ENCODE measurements around the gene MYO1H.

The MYO1H gene

DNA sequence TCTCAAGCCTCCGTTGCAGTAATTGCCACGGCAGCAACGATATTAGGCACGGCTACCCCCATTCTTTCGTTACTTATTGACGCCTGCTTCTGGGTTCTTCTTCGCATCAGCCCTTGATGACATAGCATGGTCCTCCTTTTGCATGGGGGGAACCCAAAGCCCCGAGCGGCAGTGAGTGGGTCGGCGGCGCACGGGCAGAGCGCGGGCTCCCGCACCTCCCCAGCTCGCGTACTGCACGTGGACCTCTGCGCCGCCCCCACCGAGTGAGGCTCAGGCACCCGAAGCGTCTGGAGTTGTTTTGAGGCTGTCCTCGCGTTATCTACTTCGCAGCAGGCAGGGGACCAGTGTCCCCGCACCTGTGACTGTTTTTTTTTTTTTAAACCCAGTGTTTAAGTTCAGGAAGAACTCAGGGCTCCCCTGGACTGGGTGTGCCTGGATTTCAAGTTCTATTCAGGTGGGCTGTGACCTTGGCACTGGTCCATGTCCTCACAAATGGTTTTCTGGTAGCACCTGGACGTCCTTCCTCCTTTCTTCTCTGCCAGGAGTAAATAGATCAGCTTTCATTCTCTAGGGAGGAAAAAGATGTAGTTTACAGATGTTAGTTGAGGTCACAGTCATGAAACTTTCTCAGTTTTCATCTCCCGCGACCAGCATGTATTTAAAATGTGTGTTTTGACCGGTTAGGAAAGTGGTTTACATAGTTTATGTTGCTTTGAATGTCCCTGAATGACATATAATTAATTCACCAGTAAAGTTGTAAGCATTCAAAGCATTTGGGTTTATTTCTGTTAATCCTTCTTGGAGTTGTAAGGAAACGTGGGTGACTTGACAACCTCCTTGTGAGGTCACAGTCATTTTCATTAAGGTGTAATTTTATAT lies 37.2 kb upstream of the MYO1H start:
- TF ChIP-seq, protein P1, sequence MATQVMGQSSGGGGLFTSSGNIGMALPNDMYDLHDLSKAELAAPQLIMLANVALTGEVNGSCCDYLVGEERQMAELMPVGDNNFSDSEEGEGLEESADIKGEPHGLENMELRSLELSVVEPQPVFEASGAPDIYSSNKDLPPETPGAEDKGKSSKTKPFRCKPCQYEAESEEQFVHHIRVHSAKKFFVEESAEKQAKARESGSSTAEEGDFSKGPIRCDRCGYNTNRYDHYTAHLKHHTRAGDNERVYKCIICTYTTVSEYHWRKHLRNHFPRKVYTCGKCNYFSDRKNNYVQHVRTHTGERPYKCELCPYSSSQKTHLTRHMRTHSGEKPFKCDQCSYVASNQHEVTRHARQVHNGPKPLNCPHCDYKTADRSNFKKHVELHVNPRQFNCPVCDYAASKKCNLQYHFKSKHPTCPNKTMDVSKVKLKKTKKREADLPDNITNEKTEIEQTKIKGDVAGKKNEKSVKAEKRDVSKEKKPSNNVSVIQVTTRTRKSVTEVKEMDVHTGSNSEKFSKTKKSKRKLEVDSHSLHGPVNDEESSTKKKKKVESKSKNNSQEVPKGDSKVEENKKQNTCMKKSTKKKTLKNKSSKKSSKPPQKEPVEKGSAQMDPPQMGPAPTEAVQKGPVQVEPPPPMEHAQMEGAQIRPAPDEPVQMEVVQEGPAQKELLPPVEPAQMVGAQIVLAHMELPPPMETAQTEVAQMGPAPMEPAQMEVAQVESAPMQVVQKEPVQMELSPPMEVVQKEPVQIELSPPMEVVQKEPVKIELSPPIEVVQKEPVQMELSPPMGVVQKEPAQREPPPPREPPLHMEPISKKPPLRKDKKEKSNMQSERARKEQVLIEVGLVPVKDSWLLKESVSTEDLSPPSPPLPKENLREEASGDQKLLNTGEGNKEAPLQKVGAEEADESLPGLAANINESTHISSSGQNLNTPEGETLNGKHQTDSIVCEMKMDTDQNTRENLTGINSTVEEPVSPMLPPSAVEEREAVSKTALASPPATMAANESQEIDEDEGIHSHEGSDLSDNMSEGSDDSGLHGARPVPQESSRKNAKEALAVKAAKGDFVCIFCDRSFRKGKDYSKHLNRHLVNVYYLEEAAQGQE (IDR thresholded peaks at IDR 0.05; ENCODE audit: low read depth) = no peak
- no peak for TF ChIP-seq YY1 (IDR thresholded peaks at IDR 0.05; ENCODE audit: low read depth)
- TF ChIP-seq, protein P2, sequence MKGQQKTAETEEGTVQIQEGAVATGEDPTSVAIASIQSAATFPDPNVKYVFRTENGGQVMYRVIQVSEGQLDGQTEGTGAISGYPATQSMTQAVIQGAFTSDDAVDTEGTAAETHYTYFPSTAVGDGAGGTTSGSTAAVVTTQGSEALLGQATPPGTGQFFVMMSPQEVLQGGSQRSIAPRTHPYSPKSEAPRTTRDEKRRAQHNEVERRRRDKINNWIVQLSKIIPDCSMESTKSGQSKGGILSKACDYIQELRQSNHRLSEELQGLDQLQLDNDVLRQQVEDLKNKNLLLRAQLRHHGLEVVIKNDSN (IDR thresholded peaks at IDR 0.05) = no peak
- no peak for TF ChIP-seq CREB1 (IDR thresholded peaks at IDR 0.05; ENCODE audit: low read depth)
- TF ChIP-seq EP300 (IDR thresholded peaks at IDR 0.05; ENCODE audit: borderline replicate concordance) = no peak
- TF ChIP-seq FOXM1 (IDR thresholded peaks at IDR 0.05; ENCODE audit: borderline replicate concordance, low read depth) = no peak
- TF ChIP-seq NFIC (IDR thresholded peaks at IDR 0.05) = peak; percentile 38; the same call in 1 of the 2 replicates
- TF ChIP-seq TEAD4 (IDR thresholded peaks at IDR 0.05) = no peak
- TF ChIP-seq, protein P3, sequence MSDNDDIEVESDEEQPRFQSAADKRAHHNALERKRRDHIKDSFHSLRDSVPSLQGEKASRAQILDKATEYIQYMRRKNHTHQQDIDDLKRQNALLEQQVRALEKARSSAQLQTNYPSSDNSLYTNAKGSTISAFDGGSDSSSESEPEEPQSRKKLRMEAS (IDR thresholded peaks at IDR 0.05) = peak; percentile 90
- TF ChIP-seq TAF1 (IDR thresholded peaks at IDR 0.05; ENCODE audit: low read depth) = no peak

DNA sequence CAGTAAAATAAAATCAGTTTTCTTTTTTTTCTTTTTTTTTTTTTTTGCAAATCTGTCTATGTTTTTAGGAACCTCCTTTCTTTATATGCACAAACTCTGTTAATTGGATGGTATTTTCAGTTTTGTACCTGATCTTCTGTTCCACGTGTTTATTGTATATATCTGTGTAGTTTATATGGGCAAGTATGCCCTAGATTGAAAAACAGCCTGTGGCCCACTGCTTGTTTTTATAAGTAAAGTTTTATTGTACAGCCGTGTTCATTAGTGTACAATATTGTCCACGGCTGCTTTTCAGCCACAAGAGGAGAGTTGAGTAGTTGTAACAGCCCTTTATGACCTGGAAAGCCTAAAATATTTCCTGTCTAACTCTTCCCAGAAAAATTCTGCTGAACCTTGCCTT lies 18.7 kb upstream of the MYO1H start:
- TF ChIP-seq CREB1 (IDR thresholded peaks at IDR 0.05; ENCODE audit: low read depth) (no peak), TCF12 (IDR thresholded peaks at IDR 0.05; ENCODE audit: low read depth) (no peak), ZBTB7A (IDR thresholded peaks at IDR 0.05; ENCODE audit: low read depth) (no peak), EGR1 (IDR thresholded peaks at IDR 0.05) (no peak)

DNA sequence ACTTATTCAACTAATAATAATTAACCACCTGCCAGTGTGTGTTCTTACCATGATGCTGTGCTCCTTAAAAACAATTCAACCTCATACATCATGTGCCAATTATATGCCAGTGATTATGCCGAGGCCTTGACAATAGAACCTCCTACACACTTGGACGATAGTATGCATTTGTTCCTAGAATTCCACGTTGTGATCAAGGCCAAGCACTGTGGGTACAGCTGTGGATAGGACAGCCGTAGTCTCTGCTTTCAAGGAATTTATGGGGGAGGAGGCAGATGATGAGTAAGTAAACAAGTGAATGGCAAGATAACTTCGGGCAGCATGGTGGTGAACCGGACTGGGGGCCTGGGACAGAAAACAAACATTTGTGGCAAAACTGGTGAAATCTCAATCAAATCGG lies 18.0 kb upstream of the MYO1H start:
- no peak for TF ChIP-seq CREB1 (IDR thresholded peaks at IDR 0.05; ENCODE audit: low read depth)
- no peak for TF ChIP-seq EGR1 (IDR thresholded peaks at IDR 0.05)
- TF ChIP-seq, protein P1 (IDR thresholded peaks at IDR 0.05; ENCODE audit: low read depth) = no peak
- no peak for TF ChIP-seq TEAD4 (IDR thresholded peaks at IDR 0.05)
- no peak for TF ChIP-seq TCF12 (IDR thresholded peaks at IDR 0.05; ENCODE audit: low read depth)
- no peak for TF ChIP-seq FOXM1 (IDR thresholded peaks at IDR 0.05; ENCODE audit: borderline replicate concordance, low read depth)
- no peak for TF ChIP-seq NFIC (IDR thresholded peaks at IDR 0.05)
- TF ChIP-seq, protein P2 (IDR thresholded peaks at IDR 0.05) = no peak
- TF ChIP-seq RAD21 (IDR thresholded peaks at IDR 0.05; ENCODE audit: low read depth) = no peak
- TF ChIP-seq EP300 (IDR thresholded peaks at IDR 0.05; ENCODE audit: borderline replicate concordance) = no peak
- no peak for TF ChIP-seq YY1 (IDR thresholded peaks at IDR 0.05; ENCODE audit: low read depth)
- TF ChIP-seq CEBPB (IDR thresholded peaks at IDR 0.05) = no peak
- TF ChIP-seq, protein P3 (IDR thresholded peaks at IDR 0.05) = no peak

DNA sequence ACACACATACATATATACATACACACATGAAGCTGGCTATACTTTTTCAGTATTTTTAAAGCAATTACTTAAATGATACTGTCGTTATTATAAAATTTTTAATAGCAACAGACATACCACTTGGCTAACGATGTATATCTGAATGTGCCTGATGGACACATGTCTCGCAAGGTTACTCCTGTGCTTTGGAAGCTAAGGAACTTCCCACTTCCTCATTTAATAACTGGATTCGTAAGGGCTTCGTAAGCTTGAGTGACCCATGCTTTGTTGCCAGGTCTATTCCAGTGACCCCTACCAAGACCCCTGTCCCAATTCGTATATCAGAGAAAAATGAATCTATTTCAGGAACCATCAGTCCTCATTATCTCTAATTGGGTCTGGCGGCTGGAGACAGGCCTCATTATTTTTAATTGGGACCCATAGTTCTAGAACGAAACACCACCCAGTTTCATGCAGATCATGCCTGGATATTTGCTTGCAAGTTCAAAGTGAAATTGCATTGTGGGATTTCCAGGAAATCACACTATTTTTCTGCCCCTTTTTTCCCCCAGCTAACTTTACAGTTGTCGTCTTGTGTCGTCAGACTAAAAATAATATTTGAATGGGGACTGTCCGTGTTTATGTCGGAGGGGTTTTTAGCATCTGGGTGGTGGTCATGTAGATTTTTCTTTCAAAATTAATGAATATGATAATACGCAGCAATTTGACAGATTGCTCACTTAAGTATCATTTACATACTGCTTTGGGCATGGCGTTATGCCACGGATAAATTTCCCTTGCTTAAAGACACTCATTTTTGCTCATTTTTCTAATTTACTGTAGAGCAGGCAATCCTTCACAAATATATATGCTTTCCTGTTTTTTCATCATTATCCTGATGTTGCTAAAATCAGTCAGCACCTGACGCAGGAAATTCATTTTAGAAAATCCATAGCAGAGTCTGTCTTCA lies 17.1 kb upstream of the MYO1H start:
- TF ChIP-seq RAD21 (IDR thresholded peaks at IDR 0.05; ENCODE audit: low read depth) (no peak), EGR1 (IDR thresholded peaks at IDR 0.05) (no peak), YY1 (IDR thresholded peaks at IDR 0.05; ENCODE audit: low read depth) (no peak), NFIC (IDR thresholded peaks at IDR 0.05) (no peak), TAF1 (IDR thresholded peaks at IDR 0.05; ENCODE audit: low read depth) (no peak), CREB1 (IDR thresholded peaks at IDR 0.05; ENCODE audit: low read depth) (no peak), FOXM1 (IDR thresholded peaks at IDR 0.05; ENCODE audit: borderline replicate concordance, low read depth) (no peak), TCF12 (IDR thresholded peaks at IDR 0.05; ENCODE audit: low read depth) (no peak), TEAD4 (IDR thresholded peaks at IDR 0.05) (no peak), ZBTB7A (IDR thresholded peaks at IDR 0.05; ENCODE audit: low read depth) (no peak), CEBPB (IDR thresholded peaks at IDR 0.05) (no peak), EP300 (IDR thresholded peaks at IDR 0.05; ENCODE audit: borderline replicate concordance) (no peak)
- TF ChIP-seq, protein P1 (IDR thresholded peaks at IDR 0.05; ENCODE audit: low read depth) = no peak
- TF ChIP-seq, protein P3 (IDR thresholded peaks at IDR 0.05) = no peak
- TF ChIP-seq, protein P2 (IDR thresholded peaks at IDR 0.05) = no peak
